WI38 (cell line): ENCODE measurements around the gene SASH1.
A peak's percentile ranks its signal among the peaks of the same experiment; 100 is the strongest.

Experiments used
- H3K4me3 ChIP-seq: 2 replicates; pipeline ENCODE4 v1.5.1; 2011; ENCODE audit warnings: low read depth, mild to moderate bottlenecking, control low read depth, low read length
- TF ChIP-seq, protein P1 (sequence below): IDR thresholded peaks from 2 replicates; pipeline ENCODE4 v1.5.1; 2012; ENCODE audit warnings: low read depth, mild to moderate bottlenecking, control low read depth, low read length

Gene SASH1

DNA sequence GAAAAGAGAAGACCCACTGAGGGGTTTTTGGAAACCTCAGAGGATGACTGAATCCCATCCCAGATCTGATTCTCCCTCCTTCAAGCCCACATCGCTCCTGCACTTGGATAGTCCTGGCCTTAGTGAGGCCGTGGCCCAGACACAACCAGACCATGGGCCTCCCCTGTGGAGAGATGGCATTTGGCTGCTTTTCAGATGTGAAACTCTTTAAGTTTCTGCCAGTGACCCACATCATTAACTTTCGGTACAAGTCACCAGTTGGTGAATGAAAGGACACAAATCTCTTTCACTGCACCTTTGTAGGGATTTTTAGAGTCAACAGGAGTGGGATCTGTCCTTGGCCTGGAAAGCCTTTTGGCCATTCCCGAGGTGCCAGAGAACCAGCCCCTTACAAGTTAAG, 116.6 kb downstream of the SASH1 start:
- no peak overlapping the region for H3K4me3 ChIP-seq
- TF ChIP-seq, protein P1, sequence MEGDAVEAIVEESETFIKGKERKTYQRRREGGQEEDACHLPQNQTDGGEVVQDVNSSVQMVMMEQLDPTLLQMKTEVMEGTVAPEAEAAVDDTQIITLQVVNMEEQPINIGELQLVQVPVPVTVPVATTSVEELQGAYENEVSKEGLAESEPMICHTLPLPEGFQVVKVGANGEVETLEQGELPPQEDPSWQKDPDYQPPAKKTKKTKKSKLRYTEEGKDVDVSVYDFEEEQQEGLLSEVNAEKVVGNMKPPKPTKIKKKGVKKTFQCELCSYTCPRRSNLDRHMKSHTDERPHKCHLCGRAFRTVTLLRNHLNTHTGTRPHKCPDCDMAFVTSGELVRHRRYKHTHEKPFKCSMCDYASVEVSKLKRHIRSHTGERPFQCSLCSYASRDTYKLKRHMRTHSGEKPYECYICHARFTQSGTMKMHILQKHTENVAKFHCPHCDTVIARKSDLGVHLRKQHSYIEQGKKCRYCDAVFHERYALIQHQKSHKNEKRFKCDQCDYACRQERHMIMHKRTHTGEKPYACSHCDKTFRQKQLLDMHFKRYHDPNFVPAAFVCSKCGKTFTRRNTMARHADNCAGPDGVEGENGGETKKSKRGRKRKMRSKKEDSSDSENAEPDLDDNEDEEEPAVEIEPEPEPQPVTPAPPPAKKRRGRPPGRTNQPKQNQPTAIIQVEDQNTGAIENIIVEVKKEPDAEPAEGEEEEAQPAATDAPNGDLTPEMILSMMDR, result no peak

DNA sequence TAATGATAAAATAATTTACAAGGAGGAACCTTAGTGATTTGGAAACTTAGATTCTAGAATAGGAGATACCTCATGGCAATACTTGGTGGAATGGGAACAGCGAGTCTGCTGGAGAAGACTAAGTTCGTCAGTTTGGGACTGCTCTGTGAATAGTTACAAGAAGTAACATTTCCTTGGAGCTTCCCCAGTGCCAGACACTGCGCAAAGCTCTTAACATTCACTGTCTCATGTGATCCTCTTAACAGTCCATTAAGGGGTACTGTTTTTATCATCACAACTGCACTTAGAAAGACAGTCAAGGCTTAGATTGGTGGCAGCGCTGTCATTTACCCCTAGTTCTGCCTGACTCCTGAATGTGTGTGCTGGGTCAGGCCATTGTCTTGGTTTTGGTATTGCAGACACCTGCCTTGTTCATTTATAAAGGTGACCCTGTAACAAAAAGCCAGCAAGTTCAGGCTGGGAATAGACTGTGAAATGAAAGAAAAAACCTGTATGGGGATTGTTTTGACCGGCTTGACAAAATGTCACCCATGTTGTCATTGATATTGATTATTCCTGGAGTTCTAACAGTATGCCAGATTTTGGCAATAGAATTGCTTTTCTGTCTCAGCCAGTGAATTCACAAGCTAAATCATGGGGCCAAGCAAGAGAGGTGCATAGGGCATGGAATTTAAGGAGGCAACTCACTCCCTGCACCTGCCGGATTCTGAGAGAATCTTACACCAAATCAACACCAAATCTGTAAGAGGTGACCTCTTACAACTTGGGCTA, 118.4 kb downstream of the SASH1 start:
- no peak overlapping the region for H3K4me3 ChIP-seq
- TF ChIP-seq, protein P1, result no peak

GRCh38 chr6:148461986-148462577, 119.4 kb downstream of the SASH1 start:
- H3K4me3 ChIP-seq, result no peak overlapping the region
- TF ChIP-seq, protein P1, result no peak

DNA sequence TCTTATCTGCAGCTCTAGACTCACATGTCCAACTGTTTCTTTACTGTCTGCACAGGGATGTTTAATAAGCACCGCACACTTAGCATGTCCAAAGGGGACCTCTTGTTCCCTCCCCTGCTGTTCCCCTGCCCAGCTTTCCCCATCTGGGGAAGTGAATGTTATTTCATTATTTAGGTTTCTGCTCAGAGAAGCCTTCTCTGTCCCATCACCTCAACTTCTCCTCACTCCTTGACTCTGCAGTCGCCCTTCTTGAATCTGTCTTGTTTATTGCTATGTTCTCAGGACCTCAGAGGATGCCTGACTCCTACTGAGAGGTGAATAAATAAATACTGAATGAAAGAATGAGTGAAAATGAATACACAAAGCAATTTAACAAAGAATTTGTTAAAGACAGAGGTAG, 121.0 kb downstream of the SASH1 start:
- TF ChIP-seq, protein P1, result no peak
- no peak overlapping the region for H3K4me3 ChIP-seq

DNA sequence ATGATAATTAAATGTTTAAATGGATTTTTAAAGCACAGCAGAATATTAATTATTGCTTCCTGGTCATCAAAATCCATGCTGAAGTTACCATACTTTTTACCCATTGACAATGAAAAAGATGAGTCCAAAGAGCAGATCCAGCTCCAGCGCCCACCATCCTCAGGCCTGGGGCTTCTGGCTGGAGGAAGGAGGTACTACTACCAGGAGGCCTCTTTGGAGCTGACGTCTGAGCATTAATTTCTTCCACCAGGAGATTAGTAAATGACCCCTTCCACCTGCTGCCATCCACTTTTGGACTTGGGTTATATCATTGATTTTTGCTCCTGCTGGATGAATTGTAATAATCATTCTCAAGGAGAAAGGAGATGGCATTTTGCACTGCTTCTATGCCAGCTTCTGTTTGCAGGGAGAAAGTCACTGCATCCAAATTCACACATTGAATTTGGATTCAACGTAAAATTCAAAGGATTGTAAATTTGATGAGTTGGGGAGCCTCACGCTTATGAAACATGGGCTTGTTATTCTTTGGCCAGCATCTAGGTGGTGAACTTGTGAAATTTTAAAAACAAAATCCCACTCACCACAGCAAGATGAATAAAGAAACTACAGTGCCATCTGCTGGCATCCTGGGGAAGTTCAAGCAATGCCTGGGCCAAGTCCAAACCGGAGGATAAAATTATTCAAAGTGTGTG, 121.8 kb downstream of the SASH1 start:
- no peak overlapping the region for H3K4me3 ChIP-seq
- TF ChIP-seq, protein P1, result peak; percentile 91

GRCh38 chr6:148465011-148465335, 122.3 kb downstream of the SASH1 start:
- no peak overlapping the region for H3K4me3 ChIP-seq
- TF ChIP-seq, protein P1, result no peak; the same call in 1 of the 2 replicates

- TF ChIP-seq, protein P1, result no peak
- no peak overlapping the region for H3K4me3 ChIP-seq
Observed at GRCh38 chr6:148465670-148466069, 123.0 kb downstream of the SASH1 start.
